Keratinocyte (primary cell): ENCODE measurements around the gene ALDH1L1.

Source experiments
- EZH2 ChIP-seq: IDR thresholded peaks from one replicate; pipeline ENCODE4 v1.6.1; 2012; ENCODE audit warnings: inconsistent platforms, mild to moderate bottlenecking, low read length, moderate library complexity
- TF ChIP-seq, protein P1 (sequence below), 3 experiments: IDR thresholded peaks in 1 of 3; conservative IDR thresholded peaks in 1 of 3; optimal IDR thresholded peaks in 1 of 3; 2 replicates in 2 of 3; 3 replicates in 1 of 3; pipeline versions ENCODE3 to v1.5.1; 2011; ENCODE audit warnings: low read length in 3 of 3, mild to moderate bottlenecking in 3 of 3, moderate library complexity in 2 of 3, control low read depth in 1 of 3, inconsistent platforms in 1 of 3; ENCODE audit not compliant: insufficient read depth in 2 of 3; ENCODE audit errors: extremely low read depth in 1 of 3

- TF ChIP-seq, protein P1, sequence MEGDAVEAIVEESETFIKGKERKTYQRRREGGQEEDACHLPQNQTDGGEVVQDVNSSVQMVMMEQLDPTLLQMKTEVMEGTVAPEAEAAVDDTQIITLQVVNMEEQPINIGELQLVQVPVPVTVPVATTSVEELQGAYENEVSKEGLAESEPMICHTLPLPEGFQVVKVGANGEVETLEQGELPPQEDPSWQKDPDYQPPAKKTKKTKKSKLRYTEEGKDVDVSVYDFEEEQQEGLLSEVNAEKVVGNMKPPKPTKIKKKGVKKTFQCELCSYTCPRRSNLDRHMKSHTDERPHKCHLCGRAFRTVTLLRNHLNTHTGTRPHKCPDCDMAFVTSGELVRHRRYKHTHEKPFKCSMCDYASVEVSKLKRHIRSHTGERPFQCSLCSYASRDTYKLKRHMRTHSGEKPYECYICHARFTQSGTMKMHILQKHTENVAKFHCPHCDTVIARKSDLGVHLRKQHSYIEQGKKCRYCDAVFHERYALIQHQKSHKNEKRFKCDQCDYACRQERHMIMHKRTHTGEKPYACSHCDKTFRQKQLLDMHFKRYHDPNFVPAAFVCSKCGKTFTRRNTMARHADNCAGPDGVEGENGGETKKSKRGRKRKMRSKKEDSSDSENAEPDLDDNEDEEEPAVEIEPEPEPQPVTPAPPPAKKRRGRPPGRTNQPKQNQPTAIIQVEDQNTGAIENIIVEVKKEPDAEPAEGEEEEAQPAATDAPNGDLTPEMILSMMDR (optimal IDR thresholded peaks at IDR 0.05 in 1 of 3, IDR thresholded peaks at IDR 0.05 in 1 of 3, conservative IDR thresholded peaks at IDR 0.05 in 1 of 3; ENCODE audit: extremely low read depth in 1 of 3, insufficient read depth in 2 of 3, low read length in 3 of 3), result no peak
- no peak for TF ChIP-seq EZH2
Observed at GRCh38 chr3:126087552-126088175, 92.7 kb downstream of the ALDH1L1 start.
